Gastroesophageal sphincter (tissue), 3 donors: ENCODE data around the gene ANAPC15.
"Not testable (repeated sequence)": the region's sequence is repeated elsewhere in the genome, so short reads cannot be mapped to it uniquely, and the experiment has no call there.

Source experiments
- CTCF ChIP-seq, 4 experiments: fragments of 200-600 bp in 2 of 4; fragments of 450-650 bp in 2 of 4; sonication (generic) in 1 of 4; IDR thresholded peaks; one replicate each; pipeline ENCODE4 v1.5.1; 2017 to 2019; ENCODE audit warnings: antibody characterized with exemption in 4 of 4, mild to moderate bottlenecking in 2 of 4, moderate library complexity in 2 of 4
- EP300 ChIP-seq: sonication (generic); formaldehyde crosslinking; IDR thresholded peaks from one replicate; pipeline ENCODE4 v1.6.1; 2017; ENCODE audit warnings: antibody characterized with exemption, mild to moderate bottlenecking
- POLR2A ChIP-seq, 2 donors: fragments of 450-650 bp; IDR thresholded peaks; one replicate each; pipeline ENCODE4 v1.6.1; 2017; ENCODE audit warnings: antibody characterized with exemption in 2 of 2, mild to moderate bottlenecking in 2 of 2, moderate library complexity in 1 of 2
- POLR2AphosphoS5 ChIP-seq: sonication (generic); formaldehyde crosslinking; IDR thresholded peaks from one replicate; pipeline ENCODE4 v1.6.1; 2017; ENCODE audit warnings: antibody characterized with exemption

GRCh38 chr11:72135473-72135872 is 23.0 kb upstream of the ANAPC15 start, which contains the start of gene FOLR3:
- not testable (repeated sequence) for TF ChIP-seq POLR2A (IDR thresholded peaks at IDR 0.05); CTCF (IDR thresholded peaks at IDR 0.05); POLR2AphosphoS5; EP300
